ENCODE data around the gene MEAF6. TPM values are rescaled to one million over a fixed set of nuclear protein-coding genes. Genes with fewer than 3 reads are reported as not detected.

The MEAF6 gene
- total and polyA plus RNA-seq, 2 of the 8 experiments (the other 6 are each of a cell fraction or from before 2014, with no cell fraction given) = 23.0 to 38.8 TPM

GRCh38 chr1:37471345-37472231 is 43.0 kb downstream of the MEAF6 start:
- H2BK15ac ChIP-seq (ENCODE audit: low read length) = peak overlapping the region; percentile 49; the same call in 1 of the 2 replicates
- peaks cover 6 to 39% (median 22%) of the 10 kb centered on the region in 4 experiments for H3K4me1 ChIP-seq (replicated peaks in 1 of 4; ENCODE audit: control insufficient read depth in 3 of 4, insufficient read depth in 4 of 4, low read length in 3 of 4)
- no peaks in the 10 kb centered on the region; the same call in 1 of the 2 replicates for H3K79me1 ChIP-seq (ENCODE audit: low read depth, low read length)
- peaks cover 1 to 13% (median 9%) of the 10 kb centered on the region in 4 experiments; a peak in 6 of 7 replicates for H3K27me3 ChIP-seq (replicated peaks in 1 of 4; ENCODE audit: control insufficient read depth in 3 of 4, extremely low read depth in 1 of 4, insufficient read depth in 3 of 4, low read length in 3 of 4)
- FAIRE-seq = no peak
- H2BK12ac ChIP-seq (ENCODE audit: low read depth, low read length) = peak overlapping the region; percentile 90
- no peak overlapping the region for H3K27ac ChIP-seq (ENCODE audit: low read depth, low read length)
- peak overlapping the region; percentile 80; the same call in 1 of the 2 replicates for H2BK20ac ChIP-seq (ENCODE audit: low read length)
- CTCF ChIA-PET (ENCODE audit: partially characterized antibody) = interaction anchor here (0.6 to 17.4 kb wide), 8 partner anchors 14 to 370 kb away, joined by 3 to 213 read pairs (median 3); partner anchors contain the start of gene MEAF6
- POLR2A ChIA-PET (ENCODE audit: partially characterized antibody) = interaction anchor here (1.4 to 3.3 kb wide), 2 partner anchors 15 to 24 kb away, joined by 3 to 12 read pairs; no protein-coding TSS in a partner anchor
- H4K5ac ChIP-seq (ENCODE audit: insufficient read length, low read depth, low read length) = no peak overlapping the region
- H2AK5ac ChIP-seq (ENCODE audit: low read depth, low read length) = no peak overlapping the region
- peak overlapping the region; percentile 42 for H4K91ac ChIP-seq (replicated peaks; ENCODE audit: insufficient read length, low read length)
- H3K18ac ChIP-seq (ENCODE audit: extremely low read depth, low read length) = peak overlapping the region; percentile 56
- H3K9me3 ChIP-seq (ENCODE audit: insufficient read depth in 2 of 2, low read depth in 1 of 2, low read length in 1 of 2) = no peaks in the 10 kb centered on the region
- H2BK120ac ChIP-seq (replicated peaks; ENCODE audit: low read depth, low read length) = no peak overlapping the region
- DNase-seq (ENCODE audit: low read depth in 1 of 2, low spot score in 2 of 2) = no peak
- no peak overlapping the region for H3K23ac ChIP-seq (ENCODE audit: insufficient read length)
- peak overlapping the region; percentile 88; the same call in 1 of the 2 replicates for H2BK5ac ChIP-seq (ENCODE audit: low read depth, low read length)
- peaks cover 8% of the 10 kb centered on the region for H3K23me2 ChIP-seq (ENCODE audit: low read depth, low read length)
- peaks cover 0 to 11% of the 10 kb centered on the region in 2 experiments; a peak in 1 of 4 replicates for H3K79me2 ChIP-seq (ENCODE audit: control insufficient read depth in 1 of 2, insufficient read depth in 2 of 2, low read length in 2 of 2)
- no peak overlapping the region for H3K9ac ChIP-seq (replicated peaks in 1 of 4; ENCODE audit: extremely low read depth in 1 of 4, low read depth in 3 of 4, low read length in 3 of 4)
- WGBS, 2 experiments (ENCODE audit: extremely low coverage in 1 of 2, insufficient coverage in 1 of 2, insufficient read length in 1 of 2, insufficient replicate concordance in 2 of 2, low coverage in 1 of 2, low lambda C conversion rate in 2 of 2, missing lambda C conversion rate in 1 of 2) = 44% methylated on average over 13 of the region's 13 CpGs; no CpG with 5 or more reads in 1 of the 2 experiments
- H4K20me1 ChIP-seq (replicated peaks in 1 of 2; ENCODE audit: control insufficient read depth in 1 of 2, insufficient read depth in 2 of 2, low read length in 2 of 2) = peaks cover 0 to 8% of the 10 kb centered on the region in 2 experiments
- H2AFZ ChIP-seq (ENCODE audit: low read length) = peak overlapping the region; percentile 92; the same call in 1 of the 2 replicates
- H3K36me3 ChIP-seq (ENCODE audit: control insufficient read depth in 2 of 4, insufficient read depth in 4 of 4, low read length in 3 of 4) = no peaks in the 10 kb centered on the region; a peak in 1 of 8 replicates
- no peak overlapping the region for H3K4me3 ChIP-seq (ENCODE audit: extremely low read depth in 1 of 4, insufficient read depth in 2 of 4, low read depth in 3 of 4, low read length in 4 of 4)
- H3K14ac ChIP-seq (ENCODE audit: insufficient read length) = no peak overlapping the region
- H3K4me2 ChIP-seq (ENCODE audit: insufficient read depth in 1 of 2, low read depth in 2 of 2, low read length in 2 of 2) = peak overlapping the region; percentile 10 to 53; a peak in 3 of 4 replicates
- H3K4ac ChIP-seq (replicated peaks; ENCODE audit: insufficient read length, low read depth, low read length) = no peak overlapping the region
- H3K56ac ChIP-seq (replicated peaks; ENCODE audit: insufficient read length, low read depth, low read length) = no peak overlapping the region
- no peak overlapping the region for H4K8ac ChIP-seq (ENCODE audit: extremely low read depth, insufficient read depth, low read length)
- TF ChIP-seq JUN (IDR thresholded peaks at IDR 0.05; ENCODE audit: low read depth, low read length) (peak; percentile 76), BACH1 (IDR thresholded peaks at IDR 0.05; ENCODE audit: low read length) (peak; percentile 28; the same call in 1 of the 2 replicates), ATF2 (IDR thresholded peaks at IDR 0.05; ENCODE audit: low read length) (peak; percentile 70; the same call in 1 of the 2 replicates), JUND (IDR thresholded peaks at IDR 0.05; ENCODE audit: low read length) (peak; percentile 96), CHD2 (IDR thresholded peaks at IDR 0.05; ENCODE audit: low read length) (no peak), ZNF274 (IDR thresholded peaks at IDR 0.05; ENCODE audit: borderline replicate concordance, extremely low read depth, low read length) (no peak), E2F6 (IDR thresholded peaks at IDR 0.05) (no peak), HDAC2 (IDR thresholded peaks at IDR 0.05; ENCODE audit: borderline replicate concordance in 1 of 2, low read depth in 2 of 2, low read length in 2 of 2) (no peak)
